ENCODE data around the gene C12orf42.

The C12orf42 gene

GRCh38 chr12:103331643-103332042 lies 164.1 kb downstream of the C12orf42 start:
- no peak for DNase-seq

DNA sequence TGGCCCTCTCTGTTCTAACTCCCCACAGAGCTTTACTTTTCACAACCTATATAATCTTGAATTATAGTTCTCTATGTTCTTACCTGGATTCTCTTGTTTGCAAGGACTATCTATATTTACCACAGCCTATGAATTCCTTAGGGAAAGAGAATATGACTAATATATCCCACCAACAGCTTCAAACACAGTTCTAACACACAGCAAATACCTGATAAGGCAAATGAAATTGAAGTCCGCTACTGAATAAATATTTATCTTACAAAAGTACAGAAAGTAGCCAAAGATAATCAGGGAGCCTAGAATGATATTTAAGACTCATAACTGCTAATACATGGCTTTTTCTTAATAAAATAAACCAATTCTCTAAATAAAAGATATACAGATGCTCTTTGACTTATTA lies 165.1 kb downstream of the C12orf42 start:
- no peak for DNase-seq

GRCh38 chr12:103327676-103328075 lies 168.1 kb downstream of the C12orf42 start:
- DNase-seq = no peak

- no peak for DNase-seq
Observed at GRCh38 chr12:103326190-103326589, 169.6 kb downstream of the C12orf42 start.

- no peak for DNase-seq
Observed at GRCh38 chr12:103318566-103318965, 177.2 kb downstream of the C12orf42 start.

GRCh38 chr12:103317220-103317619 lies 178.5 kb downstream of the C12orf42 start:
- DNase-seq = no peak

GRCh38 chr12:103314786-103315185 lies 181.0 kb downstream of the C12orf42 start:
- no peak for DNase-seq

DNA sequence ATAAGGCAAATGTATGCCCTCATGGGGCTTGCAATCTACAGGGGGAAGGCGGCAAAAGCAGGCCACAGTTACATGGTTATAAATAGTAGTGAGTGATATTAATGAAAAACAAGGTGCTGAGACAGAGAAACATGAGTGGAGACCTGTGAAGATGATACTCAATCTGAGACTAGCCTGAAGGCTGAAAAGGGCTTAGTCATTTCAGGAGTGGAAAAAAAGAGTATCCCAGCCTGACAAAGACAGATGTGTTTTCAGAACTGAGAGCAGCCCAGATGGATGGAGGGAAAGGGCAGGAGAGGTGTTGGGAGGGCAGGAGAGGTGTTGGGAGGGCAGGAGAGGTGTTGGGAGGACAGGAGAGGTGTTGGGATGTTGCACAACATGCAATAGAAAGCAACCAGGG lies 181.9 kb downstream of the C12orf42 start:
- DNase-seq = no peak

DNA sequence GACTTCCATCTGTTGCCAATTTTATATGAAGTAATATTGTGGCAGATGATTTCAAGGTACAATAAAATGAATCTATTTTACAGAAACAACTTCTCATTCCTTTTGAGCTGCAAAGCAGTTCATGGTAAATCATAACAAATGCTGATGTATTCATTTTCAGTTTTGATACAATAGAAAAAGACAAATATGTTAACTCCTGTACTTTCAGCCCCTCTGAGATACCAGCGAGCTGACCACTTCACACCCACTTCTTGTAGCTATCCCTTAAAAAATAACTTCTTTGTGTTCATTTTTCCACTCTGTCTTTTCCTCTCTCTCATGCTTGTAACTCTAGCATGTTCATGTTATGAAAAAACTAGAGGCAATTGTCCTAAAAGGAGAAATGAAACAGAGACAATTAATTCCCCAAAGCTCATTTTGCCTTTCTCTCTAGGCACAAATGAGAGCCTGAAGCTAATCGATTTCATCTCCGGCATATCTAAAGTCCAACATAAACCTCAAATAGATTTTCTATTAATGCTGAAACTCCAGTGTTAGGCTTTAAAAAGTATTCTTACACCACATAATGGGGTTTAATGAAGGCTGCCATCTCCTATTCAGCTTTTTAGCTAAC lies 182.9 kb downstream of the C12orf42 start:
- no peak for DNase-seq

GRCh38 chr12:103310546-103311270 lies 185.1 kb downstream of the C12orf42 start:
- DNase-seq = no peak

GRCh38 chr12:103308396-103308795 lies 187.4 kb downstream of the C12orf42 start:
- no peak for DNase-seq

GRCh38 chr12:103303484-103303883 lies 192.3 kb downstream of the C12orf42 start:
- no peak for DNase-seq

GRCh38 chr12:103301642-103302591 lies 193.9 kb downstream of the C12orf42 start:
- no peak for DNase-seq

DNA sequence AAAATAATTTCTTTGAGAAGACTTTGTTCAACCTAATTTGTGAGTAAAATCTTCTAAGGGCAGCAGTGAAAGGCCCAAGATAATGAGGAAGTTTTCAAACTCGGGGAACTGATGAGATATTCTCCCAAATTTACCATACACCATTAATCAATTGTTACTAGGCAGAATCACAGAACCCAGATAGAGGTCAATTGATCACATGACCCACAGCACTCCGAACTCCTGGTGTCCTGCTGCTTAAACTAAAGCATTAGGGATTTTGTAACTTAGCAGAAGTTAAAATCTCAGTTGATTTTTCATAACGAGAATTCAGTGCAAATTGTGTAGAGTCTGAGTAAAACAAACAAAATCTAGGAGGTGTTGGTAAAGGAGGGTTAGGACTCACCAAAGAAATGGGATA lies 207.8 kb downstream of the C12orf42 start:
- DNase-seq = no peak

DNA sequence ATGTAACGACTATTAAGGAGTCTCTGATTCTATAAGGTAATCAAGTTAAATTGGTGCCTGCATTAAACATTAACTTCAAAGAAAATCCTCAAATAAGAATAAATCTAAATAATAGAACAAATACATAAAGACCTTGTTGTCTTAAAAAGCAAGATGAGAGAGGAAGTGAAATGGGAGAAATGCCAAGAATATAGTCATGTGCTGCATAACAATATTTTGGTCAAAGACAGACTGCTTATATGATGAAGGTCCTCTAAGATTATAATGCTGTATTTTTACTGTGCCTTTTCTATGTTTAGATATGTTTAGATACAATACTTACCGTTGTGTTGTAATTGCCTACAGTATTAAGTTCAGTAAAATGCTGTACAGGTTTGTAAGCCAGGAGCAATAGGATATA lies 213.6 kb downstream of the C12orf42 start:
- no peak for DNase-seq

- DNase-seq = no peak
Observed at GRCh38 chr12:103279444-103279843, 216.3 kb downstream of the C12orf42 start.

- DNase-seq = no peak
Observed at GRCh38 chr12:103278329-103278728, 217.4 kb downstream of the C12orf42 start.

DNA sequence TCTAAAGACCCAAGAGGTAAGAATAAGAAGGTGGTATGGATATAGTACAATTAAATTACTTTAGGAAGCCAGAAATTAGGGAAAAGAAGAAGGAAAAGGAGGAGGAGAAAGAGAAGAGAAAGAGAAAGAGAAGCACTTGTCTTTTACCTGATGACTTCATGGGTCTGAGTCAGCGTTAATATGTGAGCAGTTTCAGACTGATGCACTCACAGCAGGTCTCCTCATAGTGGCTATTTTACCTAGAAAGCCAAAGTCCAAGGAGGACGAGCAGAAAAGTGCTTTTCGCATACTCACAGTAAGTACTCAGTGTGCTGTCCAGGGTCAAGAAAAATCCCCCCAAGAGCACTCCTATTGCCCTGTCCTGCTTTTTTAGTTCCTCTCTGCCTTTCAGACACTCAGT lies 222.1 kb downstream of the C12orf42 start:
- DNase-seq = no peak

DNA sequence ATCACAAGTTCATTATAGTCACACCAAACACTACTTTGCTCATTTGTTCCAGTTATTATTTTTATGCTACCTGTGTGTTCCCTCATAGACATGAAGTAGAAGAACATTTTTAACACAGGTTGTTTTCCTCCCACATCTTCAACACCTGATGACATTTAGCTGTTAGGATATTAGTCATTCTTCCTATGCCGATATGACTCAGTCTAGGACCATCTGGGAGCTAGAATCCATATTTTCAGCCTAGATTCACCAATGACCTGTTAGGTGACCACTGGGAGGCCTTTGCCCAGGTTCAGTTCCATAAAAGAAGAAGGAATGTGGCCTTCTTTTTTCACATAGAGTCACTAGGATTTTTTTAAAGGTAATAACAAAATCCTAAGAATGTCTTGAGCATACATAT lies 222.8 kb downstream of the C12orf42 start:
- no peak for DNase-seq

DNA sequence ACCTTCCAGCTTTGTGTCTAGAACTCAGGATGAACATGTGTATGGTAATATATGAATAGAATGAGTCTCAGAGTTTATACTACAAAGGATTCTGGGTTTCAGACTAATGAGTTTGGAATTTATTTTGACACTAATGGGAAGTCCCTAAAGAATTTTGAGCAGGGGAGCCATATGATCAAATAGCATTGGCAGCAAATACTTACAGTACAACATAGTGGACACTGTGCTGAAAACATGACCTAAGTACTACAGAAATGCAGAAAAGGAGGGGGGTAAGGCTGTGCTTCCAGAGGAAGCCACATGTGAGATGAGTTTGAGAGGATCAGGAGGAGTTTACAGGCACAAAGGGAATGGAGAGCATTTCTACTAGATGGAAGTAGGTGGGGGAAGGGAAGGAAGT lies 225.8 kb downstream of the C12orf42 start:
- no peak for DNase-seq

DNA sequence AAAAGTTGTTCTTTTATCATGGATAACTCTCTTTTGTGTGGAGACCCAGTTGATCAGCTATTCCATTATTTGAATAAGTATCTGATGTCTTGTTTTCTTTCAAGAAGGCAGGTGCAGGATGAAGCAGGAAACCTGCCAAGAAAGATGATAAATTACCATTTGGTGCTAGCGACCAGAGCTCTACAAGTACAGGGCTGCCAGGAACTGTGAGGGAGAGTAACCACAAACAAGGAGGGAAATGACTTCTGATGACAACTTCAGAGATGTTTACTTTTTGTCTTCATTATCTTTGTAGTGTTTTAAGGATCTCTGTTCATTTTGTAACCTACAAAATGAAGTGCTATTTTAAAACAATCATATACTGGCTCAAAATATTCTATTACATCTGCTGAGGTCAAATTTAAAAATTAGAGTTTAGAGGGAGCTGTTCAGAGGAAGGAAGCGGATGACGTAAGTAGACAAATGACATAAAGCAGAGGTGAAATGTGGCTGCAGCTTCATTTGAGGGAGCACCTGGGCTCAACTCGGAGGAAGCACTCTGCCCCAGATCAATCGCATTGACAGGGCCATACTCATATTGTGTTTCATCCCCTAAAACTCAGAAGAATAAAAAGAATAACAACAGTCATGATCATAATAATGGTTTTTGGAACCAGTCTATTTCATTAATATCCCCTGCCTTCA lies 226.8 kb downstream of the C12orf42 start:
- no peak for DNase-seq

DNA sequence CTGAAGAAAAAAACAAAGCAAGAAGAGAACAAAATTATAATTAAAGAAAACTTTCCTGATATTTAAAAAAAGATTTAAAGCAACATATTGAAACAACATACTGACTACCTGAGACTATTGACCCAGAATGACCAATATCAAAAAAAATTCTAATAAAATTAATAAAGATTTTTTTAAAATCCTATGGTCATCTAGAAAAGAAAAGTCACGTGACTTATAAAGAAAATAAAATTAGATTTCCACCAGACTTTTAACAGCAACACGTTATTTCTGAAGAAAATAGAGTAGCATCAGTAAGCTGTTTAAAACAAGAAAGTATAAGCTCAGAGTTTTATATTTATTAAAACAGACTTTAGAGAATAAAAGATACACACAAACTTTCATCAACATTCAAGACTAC lies 238.0 kb downstream of the C12orf42 start:
- no peak for DNase-seq

Data from SIG-M5 (cell line).